ENCODE data around the gene NKTR.

The NKTR gene

DNA sequence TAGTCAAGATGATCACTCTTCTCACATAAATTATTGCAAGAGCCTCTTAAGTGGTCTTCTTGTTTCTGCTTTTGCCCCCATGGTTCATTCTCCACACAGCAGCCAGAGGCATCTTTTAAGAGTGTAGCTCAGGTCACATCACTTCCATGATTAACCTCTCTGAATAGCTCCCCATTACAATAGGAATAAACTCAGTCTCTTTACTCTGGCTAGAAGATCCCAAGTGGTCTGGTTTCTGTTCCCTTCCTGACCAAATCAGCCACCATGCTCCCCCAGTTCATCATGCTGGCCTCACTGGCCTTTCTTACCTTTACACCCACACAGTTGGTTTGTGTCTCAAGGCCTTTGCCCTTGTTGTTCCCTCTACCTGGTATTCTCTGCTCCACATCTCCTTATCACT is 93.9 kb downstream of the NKTR start:
- DNase-seq (ENCODE audit: low read depth in 2 of 2), result no peak

DNA sequence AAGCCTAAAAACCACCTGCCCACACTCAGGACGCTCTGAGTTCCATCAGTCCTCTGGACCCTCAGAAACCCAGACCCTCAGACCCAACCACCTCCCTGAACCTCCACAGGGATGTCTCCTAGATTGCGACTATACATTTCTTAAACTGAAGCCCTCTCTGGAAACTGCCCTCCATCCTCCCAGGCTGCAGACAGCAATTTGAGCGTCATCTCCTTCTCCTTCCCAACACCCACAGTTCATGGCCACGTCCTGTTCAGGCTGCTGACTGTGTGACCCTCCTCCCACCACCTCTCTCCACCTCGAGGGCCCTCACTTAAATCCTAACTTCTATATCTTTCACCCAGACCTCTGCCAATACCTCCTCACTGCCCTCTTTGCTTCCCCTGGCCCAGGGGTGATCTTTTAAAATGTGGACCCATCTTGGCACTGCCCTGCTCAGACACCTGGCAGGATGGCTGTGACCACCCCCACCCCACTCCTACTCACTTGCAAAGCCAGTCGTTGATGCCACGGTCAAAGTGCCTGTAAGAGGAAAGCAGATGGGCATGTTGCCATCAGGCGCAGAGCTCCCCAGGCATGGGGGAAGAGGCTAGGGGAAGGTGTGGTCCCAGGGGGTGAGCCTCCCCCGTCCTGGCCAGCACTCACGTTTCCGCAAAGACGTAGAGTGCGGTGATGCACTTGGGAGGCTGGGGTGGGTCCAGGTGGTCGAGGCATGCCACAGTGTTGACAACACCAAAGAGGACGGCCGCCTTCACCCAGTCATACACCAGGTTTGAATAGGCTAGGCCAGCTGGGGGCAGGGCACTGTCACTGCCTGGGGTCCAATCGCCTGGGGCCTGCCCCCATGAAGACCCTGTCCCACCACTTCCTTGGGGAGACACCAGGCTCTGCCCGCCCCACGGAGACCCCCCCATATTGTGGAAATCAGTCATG is 96.1 kb downstream of the NKTR start:
- DNase-seq (ENCODE audit: low read depth in 2 of 2), result no peak

GRCh38 chr3:42697289-42698051 is 97.0 kb downstream of the NKTR start:
- DNase-seq (ENCODE audit: low read depth in 2 of 2), result no peak

All from stimulated activated CD8-positive, alpha-beta memory T cell treated with anti-CD3 and anti-CD28 coated beads, Interleukin-2, amount 100 ng/mL, for 48 hours (primary cell).